ENCODE data around the gene CHMP1B. TPM values are rescaled to one million over a fixed set of nuclear protein-coding genes. Genes with fewer than 3 reads are reported as not detected.

CHMP1B gene
- total and polyA plus RNA-seq, 11 donors: 19.8 to 41.2 (median 37.3) TPM

DNA sequence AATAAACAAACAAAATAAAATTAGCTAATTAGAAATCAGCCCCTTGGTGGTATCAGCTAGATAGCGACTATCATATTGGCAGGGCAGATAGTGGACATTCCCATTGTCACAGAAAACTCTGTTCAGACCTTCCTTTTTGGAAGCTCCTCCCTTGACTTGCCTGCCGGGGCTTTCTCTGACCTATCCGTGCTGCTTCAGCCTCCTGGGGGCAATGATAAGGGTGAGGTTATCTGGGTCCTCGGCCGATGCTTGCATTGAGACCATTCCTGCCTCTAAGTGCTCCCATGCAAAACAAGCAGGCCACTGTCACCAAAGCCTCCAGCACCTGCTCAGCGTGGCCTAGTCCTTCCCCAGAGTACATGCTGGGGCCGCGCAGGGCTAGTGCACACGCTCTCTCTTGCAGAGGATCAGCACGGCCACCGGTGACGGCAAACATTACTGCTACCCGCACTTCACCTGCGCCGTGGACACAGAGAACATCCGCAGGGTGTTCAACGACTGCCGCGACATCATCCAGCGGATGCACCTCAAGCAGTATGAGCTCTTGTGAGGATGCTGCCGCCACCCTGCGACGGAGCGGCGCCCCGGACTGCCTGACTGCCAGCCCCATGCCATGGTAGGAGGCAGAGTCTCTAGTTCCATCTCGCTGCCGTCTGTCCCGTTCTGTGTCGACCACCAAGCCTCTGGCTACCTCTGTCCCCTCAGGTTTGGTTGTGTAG is 29.5 kb downstream of the CHMP1B start:
- ATAC-seq (peak in 1 of 4 donors; percentile 12), DNase-seq (no peak)
- TF ChIP-seq, protein P1, sequence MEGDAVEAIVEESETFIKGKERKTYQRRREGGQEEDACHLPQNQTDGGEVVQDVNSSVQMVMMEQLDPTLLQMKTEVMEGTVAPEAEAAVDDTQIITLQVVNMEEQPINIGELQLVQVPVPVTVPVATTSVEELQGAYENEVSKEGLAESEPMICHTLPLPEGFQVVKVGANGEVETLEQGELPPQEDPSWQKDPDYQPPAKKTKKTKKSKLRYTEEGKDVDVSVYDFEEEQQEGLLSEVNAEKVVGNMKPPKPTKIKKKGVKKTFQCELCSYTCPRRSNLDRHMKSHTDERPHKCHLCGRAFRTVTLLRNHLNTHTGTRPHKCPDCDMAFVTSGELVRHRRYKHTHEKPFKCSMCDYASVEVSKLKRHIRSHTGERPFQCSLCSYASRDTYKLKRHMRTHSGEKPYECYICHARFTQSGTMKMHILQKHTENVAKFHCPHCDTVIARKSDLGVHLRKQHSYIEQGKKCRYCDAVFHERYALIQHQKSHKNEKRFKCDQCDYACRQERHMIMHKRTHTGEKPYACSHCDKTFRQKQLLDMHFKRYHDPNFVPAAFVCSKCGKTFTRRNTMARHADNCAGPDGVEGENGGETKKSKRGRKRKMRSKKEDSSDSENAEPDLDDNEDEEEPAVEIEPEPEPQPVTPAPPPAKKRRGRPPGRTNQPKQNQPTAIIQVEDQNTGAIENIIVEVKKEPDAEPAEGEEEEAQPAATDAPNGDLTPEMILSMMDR (IDR thresholded peaks at IDR 0.05): no peak
- TF ChIP-seq POLR2A (IDR thresholded peaks at IDR 0.05): no peak
- Histone ChIP-seq H3K36me3 (peaks cover 0 to 49% (median 24%) of the 10 kb centered on the region in 9 donors), H3K4me3 (no peak overlapping the region), H3K9me3 (no peaks in the 10 kb centered on the region), H3K4me1 (peaks cover 0 to 21% (median 0%) of the 10 kb centered on the region in 12 donors), H3K27me3 (no peaks in the 10 kb centered on the region), H3K27ac (no peak overlapping the region)
- intact Hi-C loops (cut with DNase I): no loop called here
- WGBS, 4 donors: 83 to 86% (median 84%) methylated on average over 22 to 30 of the region's 30 CpGs

DNA sequence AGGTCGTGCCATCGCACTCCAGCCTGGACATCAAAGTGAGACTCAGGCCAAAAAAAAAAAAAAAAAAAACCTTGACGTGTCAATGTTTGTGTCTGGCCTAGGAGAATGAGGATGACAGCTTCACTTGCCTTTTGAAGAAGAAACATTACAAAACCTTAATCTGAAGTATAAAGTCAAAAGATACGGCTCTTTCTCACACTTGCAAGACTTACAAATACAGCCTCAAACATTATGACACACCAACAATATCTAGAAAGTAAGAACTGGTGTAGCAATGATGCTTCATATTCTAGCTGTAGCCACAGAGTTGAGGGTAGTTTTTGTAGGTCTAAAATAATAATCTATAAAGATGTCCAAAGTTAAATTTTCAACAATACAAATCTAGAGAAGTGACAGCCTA is 31.4 kb downstream of the CHMP1B start:
- H3K36me3 ChIP-seq: peaks cover 0 to 68% (median 41%) of the 10 kb centered on the region in 9 donors

DNA sequence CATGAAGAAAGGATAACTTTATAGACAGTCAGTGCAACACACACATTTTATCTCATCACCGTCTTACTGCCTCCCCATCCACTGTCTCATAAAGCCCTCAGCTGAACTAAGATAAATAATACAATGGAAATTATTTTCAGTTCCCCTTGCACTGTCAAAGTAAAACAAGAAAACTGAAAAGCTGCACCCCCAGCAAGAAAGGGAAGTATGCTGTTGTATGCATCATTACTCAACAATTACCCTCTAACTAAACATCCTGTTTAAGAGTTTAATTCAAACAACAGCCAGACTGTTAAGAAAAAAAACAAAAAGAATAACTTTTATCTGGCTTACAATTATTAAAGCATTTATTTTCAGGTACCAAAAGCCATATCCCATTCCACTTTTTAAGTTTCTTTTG is 31.9 kb downstream of the CHMP1B start:
- peak in 3 of 4 donors; percentile 31 to 63 (median 43) for ATAC-seq
- intact Hi-C loops (cut with DNase I): no loop called here
- WGBS, 4 donors: 35 to 71% (median 58%) methylated on average over 1 of the region's 1 CpG

More for the DNA sequence above, 31.4 kb downstream of the CHMP1B start:
- H3K4me1 ChIP-seq: peaks cover 0 to 21% (median 0%) of the 10 kb centered on the region in 12 donors
- H3K27me3 ChIP-seq: no peaks in the 10 kb centered on the region
- peak overlapping the region in 1 of 12 donors; percentile 71 for H3K27ac ChIP-seq
- intact Hi-C loops (cut with DNase I): no loop called here
- no peak for ATAC-seq
- H3K9me3 ChIP-seq: no peaks in the 10 kb centered on the region
- no peak overlapping the region for H3K4me3 ChIP-seq
- WGBS, 4 donors: 56 to 82% (median 66%) methylated on average over 4 of the region's 4 CpGs
- TF ChIP-seq, protein P1 (IDR thresholded peaks at IDR 0.05): no peak
- no peak for TF ChIP-seq POLR2A (IDR thresholded peaks at IDR 0.05)
- DNase-seq: no peak

More for the DNA sequence above, 31.9 kb downstream of the CHMP1B start:
- Histone ChIP-seq H3K4me1 (peaks cover 0 to 21% (median 0%) of the 10 kb centered on the region in 12 donors), H3K36me3 (peaks cover 0 to 70% (median 45%) of the 10 kb centered on the region in 9 donors), H3K27ac (peak overlapping the region in 1 of 12 donors; percentile 71), H3K27me3 (no peaks in the 10 kb centered on the region), H3K9me3 (no peaks in the 10 kb centered on the region), H3K4me3 (no peak overlapping the region)
- no peak for DNase-seq
- no peak for TF ChIP-seq POLR2A (IDR thresholded peaks at IDR 0.05)
- TF ChIP-seq, protein P1 (IDR thresholded peaks at IDR 0.05): no peak
